SK-N-SH (cell line): ENCODE data around the gene SSPN. TPM values are rescaled to one million over a fixed set of nuclear protein-coding genes. Genes with fewer than 3 reads are reported as not detected.

Experiments used
- CTCF ChIA-PET: fragments of 300-600, 350-600 bp; formaldehyde crosslinking; extraction: SDS; loops from one replicate; lab custom pipeline; 2021; lab: Yijun Ruan, JAX
- POLR2A ChIA-PET: fragments of 350-600 bp; sonication (Branson Sonifier 250); formaldehyde crosslinking; extraction: SDS; loops from one replicate; lab custom pipeline; 2020; ENCODE audit warnings: antibody characterized with exemption, inconsistent platforms; lab: Yijun Ruan, JAX
- DNase-seq: peaks from one replicate; pipeline ENCODE4 v3.0.0; 2012
- H2AFZ ChIP-seq: fragments of 200-600 bp; sonication (generic); 2 replicates; pipeline ENCODE4 v1.8.1; 2016; ENCODE audit warnings: antibody characterized with exemption, mild to moderate bottlenecking, low read depth
- H3F3A ChIP-seq: fragments of 200-600 bp; sonication (generic); replicated peaks from 2 replicates; pipeline ENCODE3; 2016; ENCODE audit warnings: antibody characterized with exemption, mild to moderate bottlenecking; ENCODE audit not compliant: insufficient read depth
- H3K27ac ChIP-seq, 2 experiments: fragments of 200-500 bp in 1 of 2; fragments of 200-600 bp in 1 of 2; sonication (Bioruptor generic) in 1 of 2; sonication (generic), shearing (Covaris generic) in 1 of 2; 2 replicates each; pipeline versions ENCODE4 v1.5.1 to v1.6.1; 2014 to 2016; ENCODE audit warnings: low read depth in 2 of 2, inconsistent platforms in 1 of 2, low read length in 1 of 2, mild to moderate bottlenecking in 1 of 2, mixed read lengths in 1 of 2
- H3K27me3 ChIP-seq: fragments of 200-600 bp; sonication (generic), shearing (Covaris generic); 2 replicates; pipeline ENCODE4 v1.6.1; 2016; ENCODE audit warnings: mixed run types; ENCODE audit not compliant: insufficient read depth
- H3K36me3 ChIP-seq, 2 experiments: fragments of 200-500 bp in 1 of 2; fragments of 200-600 bp in 1 of 2; sonication (Bioruptor generic) in 1 of 2; sonication (generic) in 1 of 2; replicated peaks in 1 of 2; 2 replicates each; pipeline versions ENCODE3 to v1.5.1; 2014 to 2016; ENCODE audit warnings: low read length in 1 of 2, mild to moderate bottlenecking in 1 of 2; ENCODE audit not compliant: insufficient read depth in 2 of 2, control insufficient read depth in 1 of 2
- H3K4me1 ChIP-seq, 2 experiments: fragments of 200-500 bp in 1 of 2; fragments of 200-600 bp in 1 of 2; sonication (Bioruptor generic) in 1 of 2; sonication (generic), shearing (Covaris generic) in 1 of 2; 2 replicates each; pipeline versions ENCODE4 v1.5.1 to v1.6.1; 2014 to 2016; ENCODE audit warnings: low read depth in 1 of 2, low read length in 1 of 2, mixed run types in 1 of 2; ENCODE audit not compliant: insufficient read depth in 2 of 2, control insufficient read depth in 1 of 2
- H3K4me2 ChIP-seq: fragments of 200-600 bp; sonication (generic), shearing (Covaris generic); 2 replicates; pipeline ENCODE4 v1.6.1; 2017; ENCODE audit warnings: mixed run types
- H3K4me3 ChIP-seq, 2 experiments: fragments of 200-500 bp in 1 of 2; fragments of 200-600 bp in 1 of 2; sonication (Bioruptor generic) in 1 of 2; sonication (generic), shearing (Covaris generic) in 1 of 2; 2 replicates each; pipeline versions ENCODE4 v1.5.1 to v1.8.1; 2014 to 2016; ENCODE audit warnings: low read depth in 2 of 2, inconsistent platforms in 1 of 2, low read length in 1 of 2, mild to moderate bottlenecking in 1 of 2, mixed read lengths in 1 of 2, moderate library complexity in 1 of 2
- H3K79me2 ChIP-seq: fragments of 200-600 bp; sonication (generic); 2 replicates; pipeline ENCODE4 v1.8.1; 2017; ENCODE audit warnings: mild to moderate bottlenecking; ENCODE audit not compliant: insufficient read depth
- H3K9ac ChIP-seq: fragments of 200-600 bp; sonication (generic); 2 replicates; pipeline ENCODE4 v1.6.1; 2017; ENCODE audit warnings: mixed run types
- H3K9me2 ChIP-seq: fragments of 200-600 bp; sonication (generic); 2 replicates; pipeline ENCODE4 v1.6.1; 2017; ENCODE audit warnings: mixed run types
- H3K9me3 ChIP-seq: fragments of 200-600 bp; sonication (generic); 2 replicates; pipeline ENCODE4 v1.6.1; 2017; ENCODE audit warnings: mixed run types, mild to moderate bottlenecking, moderate library complexity
- H4K20me1 ChIP-seq: fragments of 200-600 bp; sonication (generic); 2 replicates; pipeline ENCODE4 v1.6.1; 2017; ENCODE audit warnings: mild to moderate bottlenecking, mixed run types; ENCODE audit not compliant: insufficient read depth
- IRF3 ChIP-seq: fragments of 150-350 bp; IDR thresholded peaks from 2 replicates; pipeline ENCODE4 v1.6.1; 2016; ENCODE audit warnings: mild to moderate bottlenecking, low read depth, low read length
- JUND ChIP-seq: IDR thresholded peaks from 2 replicates; pipeline ENCODE4 v1.4.0; 2012
- NFIC ChIP-seq: IDR thresholded peaks from 2 replicates; pipeline ENCODE4 v1.4.0; 2012; ENCODE audit warnings: borderline replicate concordance
- PBX3 ChIP-seq: IDR thresholded peaks from 2 replicates; pipeline ENCODE4; 2012
- RAD21 ChIP-seq: IDR thresholded peaks from 2 replicates; pipeline ENCODE4 v1.6.1; 2012; ENCODE audit warnings: mild to moderate bottlenecking, low read length
- SMC3 ChIP-seq: IDR thresholded peaks from 2 replicates; pipeline ENCODE4 v1.6.1; 2012; ENCODE audit warnings: low read depth, low read length, improper control_type of control experiment
- TEAD4 ChIP-seq: IDR thresholded peaks from 2 replicates; pipeline ENCODE4 v1.4.0; 2012; ENCODE audit warnings: mild to moderate bottlenecking, borderline replicate concordance; ENCODE audit not compliant: insufficient read depth
- USF1 ChIP-seq: IDR thresholded peaks from 2 replicates; pipeline ENCODE4 v1.4.0; 2012; ENCODE audit warnings: low read depth, borderline replicate concordance
- USF2 ChIP-seq: fragments of 150-350 bp; IDR thresholded peaks from 2 replicates; pipeline ENCODE4 v1.6.1; 2017; ENCODE audit warnings: antibody characterized with exemption, low read length, low read depth, borderline replicate concordance
- ZBTB33 ChIP-seq: IDR thresholded peaks from 2 replicates; pipeline ENCODE4 v1.4.0; 2012; ENCODE audit warnings: low read depth, borderline replicate concordance
- WGBS: methylation state at CpG from one replicate; pipeline ENCODE4 v1.1.6; 2017; ENCODE audit warnings: low lambda C conversion rate; 5-methylcytosine and 5-hydroxymethylcytosine counted together
- polyA plus RNA-seq, 3 experiments: library from polyadenylated mRNA; depleted of rRNA; stranded (reverse); fragments of >200 nt; gene quantifications; 2 replicates each; pipeline ENCODE4 v1.2.3, GENCODE V29; 2012

Gene SSPN
- polyA plus RNA-seq, 1 of the 3 experiments (the other 2 are of a cell fraction): 5.9 TPM

- TF ChIP-seq USF2 (no peak), RAD21 (no peak), PBX3 (no peak)
Measured at GRCh38 chr12:26148291-26148690, 47.1 kb upstream of the SSPN start (continued).

- Histone ChIP-seq H3K9me2 (no peaks in the 10 kb centered on the region), H4K20me1 (no peaks in the 10 kb centered on the region), H3K27me3 (no peaks in the 10 kb centered on the region), H3F3A (peaks cover 29% of the 10 kb centered on the region), H3K9me3 (no peaks in the 10 kb centered on the region), H3K4me2 (peak overlapping the region; percentile 36; the same call in 1 of the 2 replicates), H3K27ac (peak overlapping the region; percentile 53 to 93; a peak in 3 of 4 replicates), H3K4me3 (no peak overlapping the region), H3K36me3 (no peaks in the 10 kb centered on the region), H2AFZ (peak overlapping the region; percentile 61), H3K9ac (peak overlapping the region; percentile 31; the same call in 1 of the 2 replicates), H3K4me1 (peaks cover 2 to 25% of the 10 kb centered on the region in 2 experiments), H3K79me2 (no peaks in the 10 kb centered on the region)
- no peak for DNase-seq
- ChIA-PET CTCF (interaction anchor here (0.7 kb wide), 1 partner anchor 464 kb away, joined by 5 read pairs; no protein-coding TSS in a partner anchor), POLR2A (no interaction called here)
- 70% methylated on average over 5 of the region's 5 CpGs for WGBS
- TF ChIP-seq USF1: no peak
- no peak for TF ChIP-seq ZBTB33
- no peak for TF ChIP-seq SMC3
Measured at GRCh38 chr12:26149968-26150500, 45.3 kb upstream of the SSPN start.

GRCh38 chr12:26150736-26151450 is 44.5 kb upstream of the SSPN start:
- no peaks in the 10 kb centered on the region for H3K9me2 ChIP-seq
- TF ChIP-seq IRF3 (no peak), NFIC (peak; percentile 27; the same call in 1 of the 2 replicates), JUND (0 out of 2 replicates have a peak, but pooled peaks have one; percentile 2), TEAD4 (0 out of 2 replicates have a peak, but pooled peaks have one; percentile 24), PBX3 (no peak)
- TF ChIP-seq, all 33 proteins: peak for 3
- no peak overlapping the region for H3K4me3 ChIP-seq
- DNase-seq: no peak
- peaks cover 2 to 25% of the 10 kb centered on the region in 2 experiments for H3K4me1 ChIP-seq
- no peaks in the 10 kb centered on the region for H4K20me1 ChIP-seq
- no peaks in the 10 kb centered on the region for H3K9me3 ChIP-seq
- H2AFZ ChIP-seq: peak overlapping the region; percentile 61; the same call in 1 of the 2 replicates
- no peaks in the 10 kb centered on the region for H3K36me3 ChIP-seq
- H3K4me2 ChIP-seq: peak overlapping the region; percentile 36
- peaks cover 29% of the 10 kb centered on the region for H3F3A ChIP-seq
- 24% methylated on average over 2 of the region's 2 CpGs for WGBS
- peak overlapping the region; percentile 31; the same call in 1 of the 2 replicates for H3K9ac ChIP-seq
- H3K27me3 ChIP-seq: no peaks in the 10 kb centered on the region
- CTCF ChIA-PET: interaction anchor here (0.7 kb wide), 2 partner anchors 463 to 614 kb away, joined by 4 to 5 read pairs; no protein-coding TSS in a partner anchor
- POLR2A ChIA-PET: no interaction called here
- H3K27ac ChIP-seq: peak overlapping the region; percentile 67 to 93; a peak in 3 of 4 replicates
- no peaks in the 10 kb centered on the region for H3K79me2 ChIP-seq
